GM12864 (cell line): Measurements from ENCODE around the gene POLR1B.
A peak's percentile ranks its signal among the peaks of the same experiment; 100 is the strongest.

Experiments
- DNase-seq: peaks from one replicate; pipeline ENCODE4 v3.0.0-alpha.2; 2011; ENCODE audit warnings: low read depth
- H3K4me3 ChIP-seq: 2 replicates; pipeline ENCODE4 v1.5.1; 2011; ENCODE audit warnings: mild to moderate bottlenecking, low read depth, low read length, control low read depth
- TF ChIP-seq, protein P1 (sequence below): IDR thresholded peaks from 2 replicates; pipeline ENCODE4 v1.5.1; 2011; ENCODE audit warnings: low read depth, mild to moderate bottlenecking, moderate library complexity, low read length, control low read depth, inconsistent platforms; ENCODE audit errors: missing control alignments

Gene POLR1B

DNA sequence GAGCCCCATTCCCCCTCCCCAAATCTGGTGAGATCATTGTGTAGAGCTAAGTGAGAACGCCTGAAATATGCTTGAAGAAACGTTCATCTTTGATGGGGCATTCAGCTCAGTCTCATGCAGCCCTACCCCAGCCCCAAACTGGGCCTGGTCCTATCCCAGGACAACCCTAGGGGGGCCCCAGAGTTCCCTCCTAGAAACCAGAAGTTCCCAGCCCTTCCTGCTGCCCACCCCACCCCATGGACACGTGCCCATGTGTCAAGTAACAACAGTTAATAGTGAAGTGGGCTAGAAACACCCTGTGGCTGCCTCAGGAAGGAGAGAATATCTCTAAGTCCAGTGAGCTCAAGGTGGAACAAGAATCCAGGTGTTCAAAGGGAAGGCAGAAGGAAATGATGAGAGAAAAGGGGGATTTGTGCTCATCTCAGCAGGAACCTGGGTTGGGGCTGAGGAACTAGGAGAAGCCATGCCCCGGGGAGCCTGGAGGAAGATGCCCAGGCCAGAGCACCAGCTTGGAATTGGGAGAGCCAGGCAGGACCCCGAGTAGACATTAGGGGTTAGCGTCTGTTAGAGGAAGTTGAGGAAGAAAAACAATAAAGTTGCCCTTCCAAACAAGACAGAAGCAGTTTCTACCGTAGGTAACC is 83.3 kb downstream of the POLR1B start:
- no peak for DNase-seq
- no peak overlapping the region for H3K4me3 ChIP-seq
- TF ChIP-seq, protein P1, sequence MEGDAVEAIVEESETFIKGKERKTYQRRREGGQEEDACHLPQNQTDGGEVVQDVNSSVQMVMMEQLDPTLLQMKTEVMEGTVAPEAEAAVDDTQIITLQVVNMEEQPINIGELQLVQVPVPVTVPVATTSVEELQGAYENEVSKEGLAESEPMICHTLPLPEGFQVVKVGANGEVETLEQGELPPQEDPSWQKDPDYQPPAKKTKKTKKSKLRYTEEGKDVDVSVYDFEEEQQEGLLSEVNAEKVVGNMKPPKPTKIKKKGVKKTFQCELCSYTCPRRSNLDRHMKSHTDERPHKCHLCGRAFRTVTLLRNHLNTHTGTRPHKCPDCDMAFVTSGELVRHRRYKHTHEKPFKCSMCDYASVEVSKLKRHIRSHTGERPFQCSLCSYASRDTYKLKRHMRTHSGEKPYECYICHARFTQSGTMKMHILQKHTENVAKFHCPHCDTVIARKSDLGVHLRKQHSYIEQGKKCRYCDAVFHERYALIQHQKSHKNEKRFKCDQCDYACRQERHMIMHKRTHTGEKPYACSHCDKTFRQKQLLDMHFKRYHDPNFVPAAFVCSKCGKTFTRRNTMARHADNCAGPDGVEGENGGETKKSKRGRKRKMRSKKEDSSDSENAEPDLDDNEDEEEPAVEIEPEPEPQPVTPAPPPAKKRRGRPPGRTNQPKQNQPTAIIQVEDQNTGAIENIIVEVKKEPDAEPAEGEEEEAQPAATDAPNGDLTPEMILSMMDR = no peak

DNA sequence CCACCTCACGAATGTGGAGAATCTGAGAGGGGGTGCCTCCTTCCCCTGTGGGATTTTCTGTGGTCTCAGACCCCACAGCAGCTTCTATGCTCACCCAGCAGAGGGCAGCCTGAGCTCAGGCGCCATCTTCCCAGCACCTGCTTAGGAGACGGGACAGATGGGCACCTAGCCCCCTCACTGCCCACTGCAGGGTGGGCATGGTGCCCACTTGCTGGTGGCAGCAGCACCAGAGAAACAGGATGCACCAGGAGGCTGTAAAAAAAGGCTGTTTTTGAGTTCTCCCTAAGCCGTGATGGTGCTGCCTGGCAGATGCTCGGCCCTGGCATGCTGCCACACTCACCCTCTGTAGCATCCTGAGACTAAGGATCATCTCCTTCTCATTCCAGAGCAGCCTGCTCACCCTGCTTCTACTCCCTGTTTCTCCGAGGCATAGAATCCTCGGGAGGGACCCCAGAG is 84.4 kb downstream of the POLR1B start:
- no peak for DNase-seq
- no peak overlapping the region for H3K4me3 ChIP-seq
- TF ChIP-seq, protein P1 = peak; percentile 95
